Measurements from ENCODE around the gene ZSWIM6. TPM values are rescaled to one million over a fixed set of nuclear protein-coding genes. Genes with fewer than 3 reads are reported as not detected.

The ZSWIM6 gene
- total RNA-seq, 4 donors from 2014 or later = 1.9 to 4.0 (median 3.0) TPM

DNA sequence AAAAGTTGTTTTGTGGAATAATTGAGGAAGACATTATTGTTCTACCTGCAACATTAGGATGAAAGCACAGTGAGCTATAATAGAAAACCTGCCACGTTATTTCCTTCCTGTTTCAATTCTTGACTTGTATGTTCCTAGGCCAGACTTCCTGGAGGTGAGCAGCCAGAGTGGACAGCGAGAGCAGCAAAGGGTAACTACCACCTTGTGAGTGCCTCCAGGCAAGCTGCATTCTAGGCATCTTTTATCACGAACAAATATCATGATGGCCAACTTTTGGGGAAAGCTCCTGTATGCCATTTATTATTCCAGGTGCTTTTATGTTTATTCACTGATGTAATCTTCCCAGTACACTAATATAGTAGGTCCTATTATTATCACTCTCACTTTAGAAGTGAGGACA is 34.0 kb upstream of the ZSWIM6 start:
- peaks cover 19 to 24% of the 10 kb centered on the region in 2 donors for H3K4me1 ChIP-seq
- no peaks in the 10 kb centered on the region for H3K36me3 ChIP-seq
- DNase-seq = no peak
- no peaks in the 10 kb centered on the region for H3K9me3 ChIP-seq
- TF ChIP-seq, protein P1, sequence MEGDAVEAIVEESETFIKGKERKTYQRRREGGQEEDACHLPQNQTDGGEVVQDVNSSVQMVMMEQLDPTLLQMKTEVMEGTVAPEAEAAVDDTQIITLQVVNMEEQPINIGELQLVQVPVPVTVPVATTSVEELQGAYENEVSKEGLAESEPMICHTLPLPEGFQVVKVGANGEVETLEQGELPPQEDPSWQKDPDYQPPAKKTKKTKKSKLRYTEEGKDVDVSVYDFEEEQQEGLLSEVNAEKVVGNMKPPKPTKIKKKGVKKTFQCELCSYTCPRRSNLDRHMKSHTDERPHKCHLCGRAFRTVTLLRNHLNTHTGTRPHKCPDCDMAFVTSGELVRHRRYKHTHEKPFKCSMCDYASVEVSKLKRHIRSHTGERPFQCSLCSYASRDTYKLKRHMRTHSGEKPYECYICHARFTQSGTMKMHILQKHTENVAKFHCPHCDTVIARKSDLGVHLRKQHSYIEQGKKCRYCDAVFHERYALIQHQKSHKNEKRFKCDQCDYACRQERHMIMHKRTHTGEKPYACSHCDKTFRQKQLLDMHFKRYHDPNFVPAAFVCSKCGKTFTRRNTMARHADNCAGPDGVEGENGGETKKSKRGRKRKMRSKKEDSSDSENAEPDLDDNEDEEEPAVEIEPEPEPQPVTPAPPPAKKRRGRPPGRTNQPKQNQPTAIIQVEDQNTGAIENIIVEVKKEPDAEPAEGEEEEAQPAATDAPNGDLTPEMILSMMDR (IDR thresholded peaks at IDR 0.05 in 4 of 5, conservative IDR thresholded peaks at IDR 0.05 in 1 of 5) = no peak
- TF ChIP-seq POLR2A (IDR thresholded peaks at IDR 0.05) = no peak
- intact Hi-C loops (cut with DNase I; ENCODE audit: low total_unique reads) (no loop called here), in situ Hi-C loops (cut with MboI; ENCODE audit: low sequenced_read_pairs in 4 of 4) (no loop called here)
- no peak overlapping the region for H3K27ac ChIP-seq
- H3K4me3 ChIP-seq = no peak overlapping the region
- no peaks in the 10 kb centered on the region for H3K27me3 ChIP-seq
- no peak for ATAC-seq

- H3K27ac ChIP-seq = no peak overlapping the region
- no peak for DNase-seq
- intact Hi-C loops (cut with DNase I; ENCODE audit: low total_unique reads) = no loop called here
- no peaks in the 10 kb centered on the region for H3K9me3 ChIP-seq
- no peak overlapping the region for H3K4me3 ChIP-seq
- peak in 1 of 2 donors; percentile 21 for ATAC-seq
- no peaks in the 10 kb centered on the region for H3K36me3 ChIP-seq
- H3K4me1 ChIP-seq = peaks cover 16 to 21% of the 10 kb centered on the region in 2 donors
- in situ Hi-C loops (cut with MboI; ENCODE audit: low sequenced_read_pairs in 4 of 4) = no loop called here
- no peak for TF ChIP-seq POLR2A (IDR thresholded peaks at IDR 0.05)
- TF ChIP-seq, protein P1 (IDR thresholded peaks at IDR 0.05 in 4 of 5, conservative IDR thresholded peaks at IDR 0.05 in 1 of 5) = no peak
- no peaks in the 10 kb centered on the region for H3K27me3 ChIP-seq
Measured at GRCh38 chr5:61298580-61298979, 33.5 kb upstream of the ZSWIM6 start.

DNA sequence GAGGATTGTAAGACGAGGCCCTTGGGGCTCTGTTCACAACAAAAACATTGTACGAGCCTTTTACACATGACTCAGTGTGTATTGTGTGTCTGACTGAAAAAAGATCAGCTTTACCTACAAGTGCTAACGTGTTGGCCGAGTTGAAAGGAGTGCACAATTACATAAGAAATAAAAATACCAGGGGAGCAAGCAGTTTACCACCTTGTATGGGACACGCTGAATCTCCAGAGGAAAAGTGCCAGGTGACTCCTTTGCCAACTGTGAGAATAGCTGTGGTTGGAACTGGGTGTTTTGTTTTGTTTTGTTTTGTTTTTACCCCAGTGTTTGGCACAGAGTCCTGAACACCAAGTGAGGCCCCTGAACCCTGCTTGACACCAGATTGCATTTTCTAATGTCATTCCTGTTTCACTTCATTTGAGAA is 32.8 kb upstream of the ZSWIM6 start:
- ATAC-seq = no peak

GRCh38 chr5:61301341-61302199 is 30.5 kb upstream of the ZSWIM6 start:
- Histone ChIP-seq H3K27me3 (no peaks in the 10 kb centered on the region), H3K36me3 (no peaks in the 10 kb centered on the region), H3K27ac (no peak overlapping the region), H3K4me3 (no peak overlapping the region), H3K9me3 (no peaks in the 10 kb centered on the region), H3K4me1 (peaks cover 16 to 21% of the 10 kb centered on the region in 2 donors)
- in situ Hi-C loops (cut with MboI; ENCODE audit: low sequenced_read_pairs in 4 of 4) (loop anchor here in 1 of 4 donors (25.0 kb wide), 1 partner anchor 111 kb away; no protein-coding TSS in a partner anchor), intact Hi-C loops (cut with DNase I; ENCODE audit: low total_unique reads) (loop anchor here (2.0 to 10.0 kb wide), 4 partner anchors 29 to 357 kb away; partner anchors contain the start of genes ERCC8, NDUFAF2 and SMIM15)
- TF ChIP-seq POLR2A (IDR thresholded peaks at IDR 0.05) = no peak
- TF ChIP-seq, protein P1 (IDR thresholded peaks at IDR 0.05 in 4 of 5, conservative IDR thresholded peaks at IDR 0.05 in 1 of 5) = no peak
- ATAC-seq (peak; percentile 98 to 99), DNase-seq (peak; percentile 80 to 82)

More for the DNA sequence above, 32.8 kb upstream of the ZSWIM6 start:
- H3K27me3 ChIP-seq = no peaks in the 10 kb centered on the region
- H3K36me3 ChIP-seq = no peaks in the 10 kb centered on the region
- TF ChIP-seq, protein P1 (IDR thresholded peaks at IDR 0.05 in 4 of 5, conservative IDR thresholded peaks at IDR 0.05 in 1 of 5) = no peak
- TF ChIP-seq POLR2A (IDR thresholded peaks at IDR 0.05) = no peak
- DNase-seq = no peak
- in situ Hi-C loops (cut with MboI; ENCODE audit: low sequenced_read_pairs in 4 of 4) (no loop called here), intact Hi-C loops (cut with DNase I; ENCODE audit: low total_unique reads) (no loop called here)
- no peaks in the 10 kb centered on the region for H3K9me3 ChIP-seq
- no peak overlapping the region for H3K27ac ChIP-seq
- H3K4me1 ChIP-seq = peaks cover 16 to 21% of the 10 kb centered on the region in 2 donors
- H3K4me3 ChIP-seq = no peak overlapping the region
